Measurements from ENCODE around the gene KRTAP1-5. TPM values are rescaled to one million over a fixed set of nuclear protein-coding genes. Genes with fewer than 3 reads are reported as not detected.

The KRTAP1-5 gene
- total and polyA plus RNA-seq, 10 of the 15 experiments (the other 5 are each of a cell fraction or from before 2014, with no cell fraction given) = not detected

DNA sequence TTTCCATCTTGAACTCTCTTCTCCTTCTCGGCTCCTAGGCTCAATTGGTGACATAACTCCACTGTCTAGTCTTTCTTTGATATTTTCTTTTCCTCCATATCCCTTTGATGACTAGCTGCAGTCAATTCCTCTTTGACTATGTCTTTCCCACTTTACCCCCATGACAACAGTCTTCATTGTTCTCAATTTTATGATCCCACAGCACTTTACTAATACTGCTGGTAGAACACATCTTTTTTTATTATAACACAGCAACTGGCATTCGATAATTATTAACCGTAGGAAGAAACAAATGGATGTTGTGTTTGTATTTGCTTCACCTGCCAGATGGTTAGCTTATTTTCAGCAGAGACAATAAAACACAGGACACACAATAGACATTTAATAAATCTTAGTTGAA is 34.3 kb downstream of the KRTAP1-5 start:
- ChIA-PET POLR2A (no interaction called here), SMC1A (ENCODE audit: uncharacterized antibody, unreplicated experiment) (no interaction called here), RAD21 (ENCODE audit: unreplicated experiment) (no interaction called here), CTCF (no interaction called here)
- intact Hi-C loops (cut with micrococcal nuclease; ENCODE audit: unreplicated experiment) = no loop called here
- TF ChIP-seq TCF12 (IDR thresholded peaks at IDR 0.05; ENCODE audit: low read depth, low read length) (no peak), NFYB (IDR thresholded peaks at IDR 0.05; ENCODE audit: insufficient read depth, low read depth, low read length) (no peak), HDAC2 (IDR thresholded peaks at IDR 0.05) (no peak), MTA2 (IDR thresholded peaks at IDR 0.05; ENCODE audit: low read depth) (no peak), NBN (IDR thresholded peaks at IDR 0.05) (no peak), EGR1 (IDR thresholded peaks at IDR 0.05; ENCODE audit: borderline replicate concordance in 1 of 2, low read depth in 2 of 2, low read length in 2 of 2) (no peak), ATF7 (IDR thresholded peaks at IDR 0.05; ENCODE audit: low read depth) (no peak), STAT1 (conservative IDR thresholded peaks at IDR 0.05) (no peak), EED (IDR thresholded peaks at IDR 0.05; ENCODE audit: low read depth) (no peak)
- TF ChIP-seq, protein P1, sequence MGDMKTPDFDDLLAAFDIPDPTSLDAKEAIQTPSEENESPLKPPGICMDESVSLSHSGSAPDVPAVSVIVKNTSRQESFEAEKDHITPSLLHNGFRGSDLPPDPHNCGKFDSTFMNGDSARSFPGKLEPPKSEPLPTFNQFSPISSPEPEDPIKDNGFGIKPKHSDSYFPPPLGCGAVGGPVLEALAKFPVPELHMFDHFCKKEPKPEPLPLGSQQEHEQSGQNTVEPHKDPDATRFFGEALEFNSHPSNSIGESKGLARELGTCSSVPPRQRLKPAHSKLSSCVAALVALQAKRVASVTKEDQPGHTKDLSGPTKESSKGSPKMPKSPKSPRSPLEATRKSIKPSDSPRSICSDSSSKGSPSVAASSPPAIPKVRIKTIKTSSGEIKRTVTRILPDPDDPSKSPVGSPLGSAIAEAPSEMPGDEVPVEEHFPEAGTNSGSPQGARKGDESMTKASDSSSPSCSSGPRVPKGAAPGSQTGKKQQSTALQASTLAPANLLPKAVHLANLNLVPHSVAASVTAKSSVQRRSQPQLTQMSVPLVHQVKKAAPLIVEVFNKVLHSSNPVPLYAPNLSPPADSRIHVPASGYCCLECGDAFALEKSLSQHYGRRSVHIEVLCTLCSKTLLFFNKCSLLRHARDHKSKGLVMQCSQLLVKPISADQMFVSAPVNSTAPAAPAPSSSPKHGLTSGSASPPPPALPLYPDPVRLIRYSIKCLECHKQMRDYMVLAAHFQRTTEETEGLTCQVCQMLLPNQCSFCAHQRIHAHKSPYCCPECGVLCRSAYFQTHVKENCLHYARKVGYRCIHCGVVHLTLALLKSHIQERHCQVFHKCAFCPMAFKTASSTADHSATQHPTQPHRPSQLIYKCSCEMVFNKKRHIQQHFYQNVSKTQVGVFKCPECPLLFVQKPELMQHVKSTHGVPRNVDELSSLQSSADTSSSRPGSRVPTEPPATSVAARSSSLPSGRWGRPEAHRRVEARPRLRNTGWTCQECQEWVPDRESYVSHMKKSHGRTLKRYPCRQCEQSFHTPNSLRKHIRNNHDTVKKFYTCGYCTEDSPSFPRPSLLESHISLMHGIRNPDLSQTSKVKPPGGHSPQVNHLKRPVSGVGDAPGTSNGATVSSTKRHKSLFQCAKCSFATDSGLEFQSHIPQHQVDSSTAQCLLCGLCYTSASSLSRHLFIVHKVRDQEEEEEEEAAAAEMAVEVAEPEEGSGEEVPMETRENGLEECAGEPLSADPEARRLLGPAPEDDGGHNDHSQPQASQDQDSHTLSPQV (IDR thresholded peaks at IDR 0.05) = no peak
- TF ChIP-seq, protein P2, sequence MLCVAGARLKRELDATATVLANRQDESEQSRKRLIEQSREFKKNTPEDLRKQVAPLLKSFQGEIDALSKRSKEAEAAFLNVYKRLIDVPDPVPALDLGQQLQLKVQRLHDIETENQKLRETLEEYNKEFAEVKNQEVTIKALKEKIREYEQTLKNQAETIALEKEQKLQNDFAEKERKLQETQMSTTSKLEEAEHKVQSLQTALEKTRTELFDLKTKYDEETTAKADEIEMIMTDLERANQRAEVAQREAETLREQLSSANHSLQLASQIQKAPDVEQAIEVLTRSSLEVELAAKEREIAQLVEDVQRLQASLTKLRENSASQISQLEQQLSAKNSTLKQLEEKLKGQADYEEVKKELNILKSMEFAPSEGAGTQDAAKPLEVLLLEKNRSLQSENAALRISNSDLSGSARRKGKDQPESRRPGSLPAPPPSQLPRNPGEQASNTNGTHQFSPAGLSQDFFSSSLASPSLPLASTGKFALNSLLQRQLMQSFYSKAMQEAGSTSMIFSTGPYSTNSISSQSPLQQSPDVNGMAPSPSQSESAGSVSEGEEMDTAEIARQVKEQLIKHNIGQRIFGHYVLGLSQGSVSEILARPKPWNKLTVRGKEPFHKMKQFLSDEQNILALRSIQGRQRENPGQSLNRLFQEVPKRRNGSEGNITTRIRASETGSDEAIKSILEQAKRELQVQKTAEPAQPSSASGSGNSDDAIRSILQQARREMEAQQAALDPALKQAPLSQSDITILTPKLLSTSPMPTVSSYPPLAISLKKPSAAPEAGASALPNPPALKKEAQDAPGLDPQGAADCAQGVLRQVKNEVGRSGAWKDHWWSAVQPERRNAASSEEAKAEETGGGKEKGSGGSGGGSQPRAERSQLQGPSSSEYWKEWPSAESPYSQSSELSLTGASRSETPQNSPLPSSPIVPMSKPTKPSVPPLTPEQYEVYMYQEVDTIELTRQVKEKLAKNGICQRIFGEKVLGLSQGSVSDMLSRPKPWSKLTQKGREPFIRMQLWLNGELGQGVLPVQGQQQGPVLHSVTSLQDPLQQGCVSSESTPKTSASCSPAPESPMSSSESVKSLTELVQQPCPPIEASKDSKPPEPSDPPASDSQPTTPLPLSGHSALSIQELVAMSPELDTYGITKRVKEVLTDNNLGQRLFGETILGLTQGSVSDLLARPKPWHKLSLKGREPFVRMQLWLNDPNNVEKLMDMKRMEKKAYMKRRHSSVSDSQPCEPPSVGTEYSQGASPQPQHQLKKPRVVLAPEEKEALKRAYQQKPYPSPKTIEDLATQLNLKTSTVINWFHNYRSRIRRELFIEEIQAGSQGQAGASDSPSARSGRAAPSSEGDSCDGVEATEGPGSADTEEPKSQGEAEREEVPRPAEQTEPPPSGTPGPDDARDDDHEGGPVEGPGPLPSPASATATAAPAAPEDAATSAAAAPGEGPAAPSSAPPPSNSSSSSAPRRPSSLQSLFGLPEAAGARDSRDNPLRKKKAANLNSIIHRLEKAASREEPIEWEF (IDR thresholded peaks at IDR 0.05; ENCODE audit: insufficient replicate concordance, low read depth, low read length) = no peak
- TF ChIP-seq, protein P3, sequence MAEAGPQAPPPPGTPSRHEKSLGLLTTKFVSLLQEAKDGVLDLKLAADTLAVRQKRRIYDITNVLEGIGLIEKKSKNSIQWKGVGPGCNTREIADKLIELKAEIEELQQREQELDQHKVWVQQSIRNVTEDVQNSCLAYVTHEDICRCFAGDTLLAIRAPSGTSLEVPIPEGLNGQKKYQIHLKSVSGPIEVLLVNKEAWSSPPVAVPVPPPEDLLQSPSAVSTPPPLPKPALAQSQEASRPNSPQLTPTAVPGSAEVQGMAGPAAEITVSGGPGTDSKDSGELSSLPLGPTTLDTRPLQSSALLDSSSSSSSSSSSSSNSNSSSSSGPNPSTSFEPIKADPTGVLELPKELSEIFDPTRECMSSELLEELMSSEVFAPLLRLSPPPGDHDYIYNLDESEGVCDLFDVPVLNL (IDR thresholded peaks at IDR 0.05; ENCODE audit: low read depth, low read length) = no peak
- H3K4me1 ChIP-seq (ENCODE audit: control insufficient read depth, insufficient read depth, low read length) = no peaks in the 10 kb centered on the region
- no TSS peak for BruUV-seq (replicated peaks)
- 23% methylated on average over 3 of the region's 3 CpGs for WGBS (ENCODE audit: insufficient coverage, insufficient replicate concordance, low lambda C conversion rate, missing lambda C conversion rate)
- FAIRE-seq = no peak
- H3K9me3 ChIP-seq (replicated peaks; ENCODE audit: control insufficient read depth, insufficient read depth, low read length) = no peaks in the 10 kb centered on the region
- no peak overlapping the region for H2AFZ ChIP-seq (ENCODE audit: control insufficient read depth, low read depth, low read length)
- DNase-seq (ENCODE audit: low read depth, low spot score) = no peak
- no peak overlapping the region for H3K4me2 ChIP-seq (ENCODE audit: control insufficient read depth, insufficient read depth)
- H3K4me3 ChIP-seq = no peak overlapping the region
- in situ Hi-C loops (cut with MboI) = no loop called here
- no peak for ATAC-seq
- no peaks in the 10 kb centered on the region for H3K36me3 ChIP-seq (ENCODE audit: control insufficient read depth in 2 of 2, insufficient read depth in 2 of 2, low read length in 1 of 2)
- H4K20me1 ChIP-seq (ENCODE audit: control insufficient read depth, insufficient read depth) = no peaks in the 10 kb centered on the region
- peaks cover 0 to 8% of the 10 kb centered on the region in 2 experiments; a peak in 1 of 4 replicates for H3K27me3 ChIP-seq (replicated peaks in 1 of 2; ENCODE audit: control insufficient read depth in 2 of 2, insufficient read depth in 2 of 2, low read length in 1 of 2)
- H3K27ac ChIP-seq (ENCODE audit: control insufficient read depth, insufficient read depth) = no peak overlapping the region
- no peaks in the 10 kb centered on the region for H3K79me2 ChIP-seq (ENCODE audit: control insufficient read depth, insufficient read depth, low read length)
- no peak overlapping the region for H3K9ac ChIP-seq (ENCODE audit: control insufficient read depth, insufficient read depth, low read length)

All from GM12878 (cell line).